SK-N-MC (cell line): Measurements from ENCODE around the gene OSBPL10.

Experiments
- DNase-seq: peaks from one replicate; pipeline ENCODE4 v3.0.0-alpha.2; 2011; ENCODE audit warnings: low read depth, low spot score
- H3K27ac ChIP-seq: fragments of 200-600 bp; sonication (generic); 2 replicates; pipeline ENCODE4 v1.5.1; 2016; ENCODE audit warnings: mixed run types
- H3K36me3 ChIP-seq: fragments of 200-600 bp; sonication (generic); 2 replicates; pipeline ENCODE4 v1.6.1; 2017; ENCODE audit warnings: antibody characterized with exemption, low read length, mixed read lengths; ENCODE audit not compliant: insufficient read depth
- H3K4me3 ChIP-seq: fragments of 200-600 bp; sonication (generic); 2 replicates; pipeline ENCODE4 v1.5.1; 2016
- H3K9ac ChIP-seq: fragments of 200-600 bp; sonication (generic); 2 replicates; pipeline ENCODE4 v1.8.0; 2017; ENCODE audit warnings: mixed run types, mixed read lengths; ENCODE audit not compliant: insufficient read length
- H3K9me3 ChIP-seq: fragments of 200-600 bp; sonication (generic); 2 replicates; pipeline ENCODE4 v1.6.1; 2017; ENCODE audit warnings: low read depth, mild to moderate bottlenecking, antibody characterized with exemption, low read length, moderate library complexity, mixed read lengths
- EZH2 ChIP-seq: fragments of 200-600 bp; sonication (generic); IDR thresholded peaks from one replicate; pipeline ENCODE4 v1.6.1; 2017; ENCODE audit warnings: antibody characterized with exemption
- FOXP2 ChIP-seq: optimal IDR thresholded peaks from 2 replicates; pipeline ENCODE3; 2011; ENCODE audit warnings: mild to moderate bottlenecking, moderate library complexity; ENCODE audit not compliant: insufficient read depth; ENCODE audit errors: extremely low read length, control extremely low read depth
- POLR2AphosphoS5 ChIP-seq: IDR thresholded peaks from 2 replicates; pipeline ENCODE4 v1.6.1; 2012; ENCODE audit warnings: mild to moderate bottlenecking, low read depth, low read length, borderline replicate concordance

OSBPL10 gene

DNA sequence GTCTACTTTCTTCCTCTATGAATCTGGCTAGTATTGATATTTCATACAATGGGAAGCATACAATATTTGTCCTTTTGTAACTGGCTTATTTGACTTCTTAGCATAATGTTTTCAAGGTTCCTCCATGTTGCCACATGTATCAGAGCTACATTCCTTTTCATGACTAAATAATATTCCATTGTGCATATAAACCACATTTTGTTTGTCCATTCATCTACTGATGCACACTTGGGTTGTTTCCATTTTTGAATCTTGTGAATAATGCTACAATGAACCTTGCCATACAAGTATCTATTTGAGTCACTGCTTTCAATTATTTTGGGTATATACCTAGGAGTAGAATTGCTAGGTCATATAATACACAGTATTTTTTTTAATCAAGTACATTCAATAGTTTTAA, 38.0 kb downstream of the OSBPL10 start:
- Histone ChIP-seq H3K36me3 (no peaks in the 10 kb centered on the region), H3K9me3 (no peaks in the 10 kb centered on the region), H3K27ac (no peak overlapping the region), H3K4me3 (no peak overlapping the region), H3K9ac (no peak overlapping the region)
- TF ChIP-seq POLR2AphosphoS5 = no peak
- no peak for TF ChIP-seq EZH2
- no peak for TF ChIP-seq FOXP2
- no peak for DNase-seq

DNA sequence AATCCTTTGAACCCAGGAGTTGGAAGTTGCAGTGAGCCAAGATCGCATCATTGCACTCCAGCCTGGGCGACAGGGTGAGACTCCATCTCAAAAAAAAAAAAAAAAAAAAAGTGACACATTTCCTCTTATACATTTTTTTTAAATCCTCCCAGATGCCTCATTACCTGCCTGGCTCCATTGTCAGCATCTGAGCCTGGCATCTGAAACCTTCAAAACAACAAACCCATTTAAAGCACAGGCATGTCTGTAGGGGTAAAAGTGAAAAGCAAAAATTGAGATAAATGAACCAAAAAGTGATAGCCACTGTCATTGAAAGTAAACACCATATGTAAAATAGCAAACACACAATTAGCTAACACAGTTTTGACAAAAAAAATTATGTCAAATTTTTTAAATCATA, 38.6 kb downstream of the OSBPL10 start:
- TF ChIP-seq FOXP2 = no peak
- no peak for TF ChIP-seq POLR2AphosphoS5
- TF ChIP-seq EZH2 = no peak
- no peak overlapping the region for H3K9ac ChIP-seq
- no peak overlapping the region for H3K4me3 ChIP-seq
- no peak overlapping the region for H3K27ac ChIP-seq
- H3K9me3 ChIP-seq = no peaks in the 10 kb centered on the region
- no peaks in the 10 kb centered on the region for H3K36me3 ChIP-seq
- DNase-seq = no peak

- no peak overlapping the region for H3K4me3 ChIP-seq
- H3K9ac ChIP-seq = no peak overlapping the region
- TF ChIP-seq POLR2AphosphoS5 (no peak), EZH2 (no peak), FOXP2 (no peak)
- H3K36me3 ChIP-seq = no peaks in the 10 kb centered on the region
- DNase-seq = no peak
- no peaks in the 10 kb centered on the region for H3K9me3 ChIP-seq
- H3K27ac ChIP-seq = no peak overlapping the region
These were observed 43.8 kb downstream of the OSBPL10 start for GRCh38 chr3:31937225-31937624.

GRCh38 chr3:31936420-31937060, 44.5 kb downstream of the OSBPL10 start:
- no peak for TF ChIP-seq EZH2
- no peak for TF ChIP-seq POLR2AphosphoS5
- no peak for TF ChIP-seq FOXP2

DNA sequence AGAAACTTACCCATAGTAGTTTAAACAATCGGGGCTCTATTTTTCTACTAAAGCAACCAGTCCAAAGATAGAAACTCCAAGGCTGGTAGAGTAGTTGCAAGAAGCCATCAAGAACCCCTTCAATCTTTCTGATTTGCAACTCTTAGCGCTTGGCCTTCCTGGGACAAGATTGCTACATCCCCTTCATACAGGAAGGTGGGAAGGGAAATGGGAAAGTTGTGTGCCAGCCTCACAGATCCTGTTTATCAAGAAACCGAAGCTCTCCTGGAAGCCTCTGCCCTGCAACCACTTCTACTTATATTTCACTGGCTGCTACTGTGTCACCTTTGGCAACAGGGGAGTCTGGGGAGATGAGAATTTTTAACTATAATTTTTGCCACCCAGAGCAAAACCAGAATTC, 46.2 kb downstream of the OSBPL10 start:
- no peak overlapping the region for H3K27ac ChIP-seq
- DNase-seq = no peak
- H3K9me3 ChIP-seq = no peaks in the 10 kb centered on the region
- no peak overlapping the region for H3K9ac ChIP-seq
- TF ChIP-seq EZH2 = no peak
- TF ChIP-seq FOXP2 = no peak
- no peak for TF ChIP-seq POLR2AphosphoS5
- no peaks in the 10 kb centered on the region for H3K36me3 ChIP-seq
- no peak overlapping the region for H3K4me3 ChIP-seq

More at GRCh38 chr3:31936420-31937060, 44.5 kb downstream of the OSBPL10 start:
- H3K9me3 ChIP-seq = no peaks in the 10 kb centered on the region
- DNase-seq = no peak
- H3K36me3 ChIP-seq = no peaks in the 10 kb centered on the region
- no peak overlapping the region for H3K27ac ChIP-seq
- no peak overlapping the region for H3K9ac ChIP-seq
- H3K4me3 ChIP-seq = no peak overlapping the region

- Histone ChIP-seq H3K9ac (no peak overlapping the region), H3K4me3 (no peak overlapping the region), H3K27ac (no peak overlapping the region), H3K36me3 (no peaks in the 10 kb centered on the region), H3K9me3 (no peaks in the 10 kb centered on the region)
- TF ChIP-seq EZH2 (no peak), FOXP2 (no peak), POLR2AphosphoS5 (no peak)
- DNase-seq = no peak
These were observed 47.0 kb downstream of the OSBPL10 start for GRCh38 chr3:31934018-31934417.

DNA sequence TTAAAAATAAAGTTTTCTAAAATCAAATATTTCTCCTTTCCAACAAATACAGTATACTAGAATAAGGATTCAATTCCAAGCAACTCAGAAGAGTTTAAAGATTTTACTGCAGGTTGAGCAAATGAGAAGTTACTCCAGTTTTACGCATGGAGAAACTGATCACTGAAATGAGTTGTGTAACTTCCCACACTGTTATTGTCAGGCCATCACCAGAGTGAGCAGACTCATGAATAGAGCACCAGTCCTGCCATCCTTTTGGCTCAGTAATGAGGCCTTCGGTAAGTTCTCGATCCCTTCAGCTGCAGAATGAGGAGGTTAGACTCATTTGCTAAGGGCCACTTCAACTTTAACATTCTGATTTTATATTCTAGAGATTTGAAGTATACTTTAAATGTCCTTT, 48.1 kb downstream of the OSBPL10 start:
- H3K36me3 ChIP-seq = no peaks in the 10 kb centered on the region
- H3K27ac ChIP-seq = no peak overlapping the region
- H3K9ac ChIP-seq = no peak overlapping the region
- no peak overlapping the region for H3K4me3 ChIP-seq
- H3K9me3 ChIP-seq = no peaks in the 10 kb centered on the region
- TF ChIP-seq FOXP2 = no peak
- no peak for DNase-seq

- Histone ChIP-seq H3K9ac (no peak overlapping the region), H3K27ac (no peak overlapping the region), H3K9me3 (no peaks in the 10 kb centered on the region), H3K36me3 (no peaks in the 10 kb centered on the region), H3K4me3 (no peak overlapping the region)
- TF ChIP-seq EZH2 (no peak), POLR2AphosphoS5 (no peak), FOXP2 (no peak)
- DNase-seq = no peak
These were observed 51.1 kb downstream of the OSBPL10 start for GRCh38 chr3:31929826-31930502.
